A549 treated with RU486 at 1 μM for 4 hours (cell line): ENCODE data around the gene CLUH. TPM values are rescaled to one million over a fixed set of nuclear protein-coding genes. Genes with fewer than 3 reads are reported as not detected.

Experiments
- total RNA-seq: library from RNA; stranded (reverse); fragments of 200-300 nt; extraction: Qiagen RNA extraction; gene quantifications from 5 replicates; pipeline ENCODE4 v1.2.3, GENCODE V29; 2022; ENCODE audit warnings: low read depth

The CLUH gene, protein sequence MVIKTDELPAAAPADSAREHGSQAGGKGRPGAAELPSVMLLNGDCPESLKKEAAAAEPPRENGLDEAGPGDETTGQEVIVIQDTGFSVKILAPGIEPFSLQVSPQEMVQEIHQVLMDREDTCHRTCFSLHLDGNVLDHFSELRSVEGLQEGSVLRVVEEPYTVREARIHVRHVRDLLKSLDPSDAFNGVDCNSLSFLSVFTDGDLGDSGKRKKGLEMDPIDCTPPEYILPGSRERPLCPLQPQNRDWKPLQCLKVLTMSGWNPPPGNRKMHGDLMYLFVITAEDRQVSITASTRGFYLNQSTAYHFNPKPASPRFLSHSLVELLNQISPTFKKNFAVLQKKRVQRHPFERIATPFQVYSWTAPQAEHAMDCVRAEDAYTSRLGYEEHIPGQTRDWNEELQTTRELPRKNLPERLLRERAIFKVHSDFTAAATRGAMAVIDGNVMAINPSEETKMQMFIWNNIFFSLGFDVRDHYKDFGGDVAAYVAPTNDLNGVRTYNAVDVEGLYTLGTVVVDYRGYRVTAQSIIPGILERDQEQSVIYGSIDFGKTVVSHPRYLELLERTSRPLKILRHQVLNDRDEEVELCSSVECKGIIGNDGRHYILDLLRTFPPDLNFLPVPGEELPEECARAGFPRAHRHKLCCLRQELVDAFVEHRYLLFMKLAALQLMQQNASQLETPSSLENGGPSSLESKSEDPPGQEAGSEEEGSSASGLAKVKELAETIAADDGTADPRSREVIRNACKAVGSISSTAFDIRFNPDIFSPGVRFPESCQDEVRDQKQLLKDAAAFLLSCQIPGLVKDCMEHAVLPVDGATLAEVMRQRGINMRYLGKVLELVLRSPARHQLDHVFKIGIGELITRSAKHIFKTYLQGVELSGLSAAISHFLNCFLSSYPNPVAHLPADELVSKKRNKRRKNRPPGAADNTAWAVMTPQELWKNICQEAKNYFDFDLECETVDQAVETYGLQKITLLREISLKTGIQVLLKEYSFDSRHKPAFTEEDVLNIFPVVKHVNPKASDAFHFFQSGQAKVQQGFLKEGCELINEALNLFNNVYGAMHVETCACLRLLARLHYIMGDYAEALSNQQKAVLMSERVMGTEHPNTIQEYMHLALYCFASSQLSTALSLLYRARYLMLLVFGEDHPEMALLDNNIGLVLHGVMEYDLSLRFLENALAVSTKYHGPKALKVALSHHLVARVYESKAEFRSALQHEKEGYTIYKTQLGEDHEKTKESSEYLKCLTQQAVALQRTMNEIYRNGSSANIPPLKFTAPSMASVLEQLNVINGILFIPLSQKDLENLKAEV (N-terminal part only)
- 89.5 to 125 TPM (median 107 TPM) in 5 replicates for total RNA-seq

DNA sequence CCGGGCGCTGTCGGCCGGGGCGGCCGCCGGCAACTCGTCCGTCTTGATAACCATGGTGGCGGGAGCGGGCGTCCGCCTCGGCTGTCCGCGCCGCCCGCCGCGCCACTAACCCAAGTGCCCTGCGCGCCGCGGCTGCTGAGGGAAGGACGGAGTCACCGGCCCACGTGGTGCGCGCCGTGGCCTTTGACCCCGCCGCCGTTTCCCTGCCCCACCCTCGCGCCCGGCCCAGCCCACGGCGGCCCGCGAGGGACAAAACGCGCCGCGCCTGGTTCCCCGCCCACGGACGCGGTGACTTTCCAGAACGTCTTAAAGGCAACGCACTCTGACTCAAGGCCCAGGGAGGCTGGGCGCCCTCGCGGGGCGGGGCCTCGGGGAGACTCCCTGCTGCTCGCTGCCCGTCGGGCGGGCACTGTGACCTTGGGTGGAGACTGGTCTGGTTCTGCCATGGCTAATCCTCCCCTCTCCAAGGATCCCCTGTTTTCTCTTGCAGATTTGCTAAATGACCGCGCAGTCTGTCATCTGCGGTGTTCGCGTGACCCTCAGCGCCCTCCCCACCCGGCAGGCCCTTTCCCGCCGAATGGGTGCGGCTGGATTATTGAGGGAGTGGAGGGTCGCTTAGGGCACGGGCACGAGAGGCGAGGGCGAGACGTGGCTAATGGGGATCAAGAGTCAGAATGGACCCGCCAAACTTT, at the start of gene CLUH:
TSS of gene CLUH (minus strand) at position 157 of the 692 bp plus-strand sequence. CDS start at position 54, 103 bp downstream.

DNA sequence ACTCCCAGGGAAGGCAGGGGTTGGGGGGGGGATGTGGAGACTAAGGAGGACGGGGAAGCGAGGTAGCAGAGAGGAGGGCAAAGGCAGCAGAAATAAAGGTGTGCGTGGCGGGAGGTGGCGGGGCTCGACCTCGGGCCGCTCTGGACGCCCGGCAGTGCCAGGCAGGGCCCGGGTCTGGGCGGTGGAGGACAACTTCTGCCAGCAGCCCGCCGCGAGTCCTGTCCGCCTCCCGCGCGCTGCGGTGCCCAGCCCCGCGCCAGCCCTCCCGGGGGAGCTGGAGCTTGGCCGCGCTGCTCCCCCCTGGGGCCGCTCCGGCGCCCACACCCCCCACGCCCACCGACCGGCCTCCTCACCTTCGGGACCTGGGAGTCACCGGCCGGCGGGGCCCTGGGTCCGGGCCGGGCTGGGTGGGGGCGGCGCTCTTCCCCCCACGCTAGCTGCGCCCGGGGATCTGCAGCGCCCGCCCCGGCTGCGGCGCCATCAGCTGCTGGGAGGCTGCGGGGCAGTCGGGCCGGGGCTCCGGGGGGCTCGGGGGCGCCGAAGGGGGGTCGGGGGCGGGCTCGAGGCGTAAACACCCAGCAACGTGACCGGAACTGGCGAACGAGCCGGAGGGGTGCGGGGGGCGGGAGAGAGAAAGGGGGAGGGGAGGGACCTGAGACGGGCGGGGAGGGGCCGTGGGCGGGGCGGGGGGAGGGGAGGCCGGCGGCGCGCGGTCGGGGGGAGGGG, 37.7 kb upstream of the CLUH start, which contains the start of gene CCDC92B:
TSS of gene CCDC92B (minus strand) at position 595 of the 726 bp plus-strand sequence. CDS start 14,507 bp downstream, outside the sequence.

Other genes with a start within 250 kb of the CLUH start
- gene METTL16, start 199.9 kb downstream of the CLUH start, total RNA-seq = 29.3 to 39.5 TPM (median 33.0 TPM) in 5 replicates
- gene PAFAH1B1, start 118.1 kb downstream of the CLUH start, total RNA-seq = 176 to 195 TPM (median 184 TPM) in 5 replicates
- gene CCDC92B, start 37.9 kb upstream of the CLUH start, total RNA-seq = 0.09 to 0.19 TPM (median 0.15 TPM) in 5 replicates
- gene RAP1GAP2, start 84.7 kb upstream of the CLUH start, total RNA-seq = 14.4 to 24.4 TPM (median 21.1 TPM) in 5 replicates